ENCODE results near the gene KIF5A. TPM values are rescaled to one million over a fixed set of nuclear protein-coding genes. Genes with fewer than 3 reads are reported as not detected.

Gene KIF5A
- total RNA-seq, 4 donors from 2014 or later = 2.1 to 3.2 (median 2.4) TPM

GRCh38 chr12:57551637-57552305, 1.9 kb downstream of the KIF5A start:
- 94% methylated on average over 3 of the region's 3 CpGs for WGBS
- TF ChIP-seq EP300 (IDR thresholded peaks at IDR 0.05) = no peak
- TF ChIP-seq CTCF (IDR thresholded peaks at IDR 0.05) = no peak
- no peak for TF ChIP-seq POLR2A (IDR thresholded peaks at IDR 0.05; ENCODE audit: low read depth)
- no peak for TF ChIP-seq POLR2AphosphoS5 (IDR thresholded peaks at IDR 0.05)
- DNase-seq (ENCODE audit: extremely low spot score) = no peak
- H3K27ac ChIP-seq (replicated peaks in 1 of 4) = no peak overlapping the region
- H3K9me3 ChIP-seq = no peaks in the 10 kb centered on the region
- peaks cover 0 to 27% (median 3%) of the 10 kb centered on the region in 4 donors for H3K27me3 ChIP-seq
- H3K4me3 ChIP-seq = no peak overlapping the region
- peaks cover 15 to 21% (median 18%) of the 10 kb centered on the region in 4 donors for H3K4me1 ChIP-seq
- intact Hi-C loops (cut with DNase I) = no loop called here
- H3K36me3 ChIP-seq = no peaks in the 10 kb centered on the region

- Histone ChIP-seq H3K27ac (replicated peaks in 1 of 4) (no peak overlapping the region), H3K4me3 (no peak overlapping the region), H3K36me3 (no peaks in the 10 kb centered on the region), H3K4me1 (peaks cover 14 to 19% (median 17%) of the 10 kb centered on the region in 4 donors), H3K27me3 (peaks cover 0 to 27% (median 3%) of the 10 kb centered on the region in 4 donors), H3K9me3 (no peaks in the 10 kb centered on the region)
- no peak for DNase-seq (ENCODE audit: extremely low spot score)
- WGBS = 88% methylated on average over 2 of the region's 2 CpGs
- TF ChIP-seq EP300 (IDR thresholded peaks at IDR 0.05) (no peak), CTCF (IDR thresholded peaks at IDR 0.05) (no peak), POLR2AphosphoS5 (IDR thresholded peaks at IDR 0.05) (no peak), POLR2A (IDR thresholded peaks at IDR 0.05; ENCODE audit: low read depth) (no peak)
- intact Hi-C loops (cut with DNase I) = no loop called here
Measured at GRCh38 chr12:57552306-57552651, 2.4 kb downstream of the KIF5A start.

GRCh38 chr12:57552835-57553313, 3.0 kb downstream of the KIF5A start:
- H3K27me3 ChIP-seq = peaks cover 0 to 27% (median 3%) of the 10 kb centered on the region in 4 donors
- no peaks in the 10 kb centered on the region for H3K9me3 ChIP-seq
- WGBS = 65% methylated on average over 6 of the region's 6 CpGs
- DNase-seq (ENCODE audit: extremely low spot score) = no peak
- no peaks in the 10 kb centered on the region for H3K36me3 ChIP-seq
- intact Hi-C loops (cut with DNase I) = no loop called here
- H3K27ac ChIP-seq (replicated peaks in 1 of 4) = no peak overlapping the region
- no peak overlapping the region for H3K4me3 ChIP-seq
- TF ChIP-seq EP300 (IDR thresholded peaks at IDR 0.05) = no peak
- no peak for TF ChIP-seq POLR2AphosphoS5 (IDR thresholded peaks at IDR 0.05)
- TF ChIP-seq CTCF (IDR thresholded peaks at IDR 0.05) = no peak
- no peak for TF ChIP-seq POLR2A (IDR thresholded peaks at IDR 0.05; ENCODE audit: low read depth)
- peaks cover 10 to 16% (median 16%) of the 10 kb centered on the region in 4 donors for H3K4me1 ChIP-seq

- WGBS = 69% methylated on average over 7 of the region's 7 CpGs
- no peaks in the 10 kb centered on the region for H3K36me3 ChIP-seq
Measured at GRCh38 chr12:57553343-57554202, 3.7 kb downstream of the KIF5A start.

More at GRCh38 chr12:57553343-57554202, 3.7 kb downstream of the KIF5A start:
- Histone ChIP-seq H3K4me3 (no peak overlapping the region), H3K4me1 (peaks cover 10 to 16% (median 16%) of the 10 kb centered on the region in 4 donors), H3K27ac (replicated peaks in 1 of 4) (no peak overlapping the region), H3K9me3 (no peaks in the 10 kb centered on the region), H3K27me3 (peaks cover 0 to 24% (median 3%) of the 10 kb centered on the region in 4 donors)
- no peak for DNase-seq (ENCODE audit: extremely low spot score)
- TF ChIP-seq POLR2A (IDR thresholded peaks at IDR 0.05; ENCODE audit: low read depth) (no peak), EP300 (IDR thresholded peaks at IDR 0.05) (no peak), POLR2AphosphoS5 (IDR thresholded peaks at IDR 0.05) (no peak), CTCF (IDR thresholded peaks at IDR 0.05) (no peak)
- intact Hi-C loops (cut with DNase I) = no loop called here

Measured in esophagus muscularis mucosa (tissue), 4 donors.